ENCODE results near the gene TMEM132D. TPM values are rescaled to one million over a fixed set of nuclear protein-coding genes. Genes with fewer than 3 reads are reported as not detected.

Gene TMEM132D
- total and polyA plus RNA-seq, 2 of the 8 experiments (the other 6 are each of a cell fraction or from before 2014, with no cell fraction given), result 3.5 to 10.1 TPM

- no peaks in the 10 kb centered on the region for H3K79me2 ChIP-seq (ENCODE audit: control insufficient read depth in 1 of 2, insufficient read depth in 2 of 2, low read length in 2 of 2)
- DNase-seq (ENCODE audit: low read depth in 1 of 2, low spot score in 2 of 2) (no peak), FAIRE-seq (no peak)
- H3K4ac ChIP-seq (replicated peaks; ENCODE audit: insufficient read length, low read depth, low read length), result no peak overlapping the region
- H3K9me3 ChIP-seq (ENCODE audit: insufficient read depth in 2 of 2, low read depth in 1 of 2, low read length in 1 of 2), result peaks cover 0 to 2% of the 10 kb centered on the region in 2 experiments; a peak in 1 of 4 replicates
- no peak overlapping the region for H2AK5ac ChIP-seq (ENCODE audit: low read depth, low read length)
- POLR2A ChIA-PET (ENCODE audit: partially characterized antibody), result no interaction called here
- peaks cover 0 to 5% (median 0%) of the 10 kb centered on the region in 4 experiments; a peak in 1 of 7 replicates for H3K4me1 ChIP-seq (replicated peaks in 1 of 4; ENCODE audit: control insufficient read depth in 3 of 4, insufficient read depth in 4 of 4, low read length in 3 of 4)
- no peaks in the 10 kb centered on the region; the same call in 1 of the 2 replicates for H3K79me1 ChIP-seq (ENCODE audit: low read depth, low read length)
- CTCF ChIA-PET (ENCODE audit: partially characterized antibody), result no interaction called here
- H3K4me3 ChIP-seq (ENCODE audit: extremely low read depth in 1 of 4, insufficient read depth in 2 of 4, low read depth in 3 of 4, low read length in 4 of 4), result no peak overlapping the region
- H3K36me3 ChIP-seq (ENCODE audit: control insufficient read depth in 2 of 4, insufficient read depth in 4 of 4, low read length in 3 of 4), result no peaks in the 10 kb centered on the region
- no peak overlapping the region for H4K8ac ChIP-seq (ENCODE audit: extremely low read depth, insufficient read depth, low read length)
- no peak overlapping the region for H2BK5ac ChIP-seq (ENCODE audit: low read depth, low read length)
- H3K18ac ChIP-seq (ENCODE audit: extremely low read depth, low read length), result no peak overlapping the region
- no peak overlapping the region for H3K9ac ChIP-seq (replicated peaks in 1 of 4; ENCODE audit: extremely low read depth in 1 of 4, low read depth in 3 of 4, low read length in 3 of 4)
- H3K27me3 ChIP-seq (replicated peaks in 1 of 4; ENCODE audit: control insufficient read depth in 3 of 4, extremely low read depth in 1 of 4, insufficient read depth in 3 of 4, low read length in 3 of 4), result no peaks in the 10 kb centered on the region
- H4K20me1 ChIP-seq (replicated peaks in 1 of 2; ENCODE audit: control insufficient read depth in 1 of 2, insufficient read depth in 2 of 2, low read length in 2 of 2), result no peaks in the 10 kb centered on the region
- no peak overlapping the region for H3K56ac ChIP-seq (replicated peaks; ENCODE audit: insufficient read length, low read depth, low read length)
- no peak overlapping the region for H3K23ac ChIP-seq (ENCODE audit: insufficient read length)
- no peak overlapping the region for H2AFZ ChIP-seq (ENCODE audit: low read length)
- no peak overlapping the region for H2BK120ac ChIP-seq (replicated peaks; ENCODE audit: low read depth, low read length)
- WGBS, 2 experiments (ENCODE audit: extremely low coverage in 1 of 2, insufficient coverage in 1 of 2, insufficient read length in 1 of 2, insufficient replicate concordance in 2 of 2, low coverage in 1 of 2, low lambda C conversion rate in 2 of 2, missing lambda C conversion rate in 1 of 2), result 89% methylated on average over 7 of the region's 7 CpGs; no CpG with 5 or more reads in 1 of the 2 experiments
- no peaks in the 10 kb centered on the region for H3K23me2 ChIP-seq (ENCODE audit: low read depth, low read length)
- H2BK20ac ChIP-seq (ENCODE audit: low read length), result no peak overlapping the region
- no peak overlapping the region for H2BK15ac ChIP-seq (ENCODE audit: low read length)
- no peak overlapping the region for H4K5ac ChIP-seq (ENCODE audit: insufficient read length, low read depth, low read length)
- no peak overlapping the region for H3K27ac ChIP-seq (ENCODE audit: low read depth, low read length)
- H2BK12ac ChIP-seq (ENCODE audit: low read depth, low read length), result no peak overlapping the region
- H3K4me2 ChIP-seq (ENCODE audit: insufficient read depth in 1 of 2, low read depth in 2 of 2, low read length in 2 of 2), result no peak overlapping the region
- no peak overlapping the region for H4K91ac ChIP-seq (replicated peaks; ENCODE audit: insufficient read length, low read length)
- H3K14ac ChIP-seq (ENCODE audit: insufficient read length), result no peak overlapping the region
- no peak for TF ChIP-seq JUND (IDR thresholded peaks at IDR 0.05; ENCODE audit: low read length)
- no peak for TF ChIP-seq ATF3 (IDR thresholded peaks at IDR 0.05; ENCODE audit: insufficient read depth, low read depth, low read length)
- no peak for TF ChIP-seq USF2 (IDR thresholded peaks at IDR 0.05; ENCODE audit: low read length)
- TF ChIP-seq SIX5 (IDR thresholded peaks at IDR 0.05; ENCODE audit: low read depth, low read length), result no peak
- no peak for TF ChIP-seq TBP (IDR thresholded peaks at IDR 0.05; ENCODE audit: low read depth, low read length)
- no peak for TF ChIP-seq TAF1 (IDR thresholded peaks at IDR 0.05; ENCODE audit: low read depth, low read length)
- no peak for TF ChIP-seq SP4 (IDR thresholded peaks at IDR 0.05; ENCODE audit: low read length)
- TF ChIP-seq CEBPB (IDR thresholded peaks at IDR 0.05; ENCODE audit: low read depth, low read length), result no peak
- no peak for TF ChIP-seq E2F6 (IDR thresholded peaks at IDR 0.05)
- no peak for TF ChIP-seq TAF7 (optimal IDR thresholded peaks at IDR 0.05; ENCODE audit: borderline replicate concordance, low read depth, low read length)
- no peak for TF ChIP-seq TCF12 (IDR thresholded peaks at IDR 0.05; ENCODE audit: low read depth, low read length)
These were observed 572.3 kb downstream of the TMEM132D start for GRCh38 chr12:129331356-129332085.

All from H1 (cell line).